Stimulated activated CD4-positive, alpha-beta T cell treated with anti-CD3 and anti-CD28 coated beads, Interleukin-4, amount 100 ng/mL, for 48 hours (primary cell): ENCODE measurements around the gene RNF123.

Experiments used
- DNase-seq, 2 donors: peaks; one replicate each; pipeline ENCODE4 v3.0.0-alpha.2; 2020; ENCODE audit warnings: low read depth in 2 of 2

RNF123 gene

GRCh38 chr3:49689046-49689907 lies at the start of gene RNF123, which contains the start of gene MST1:
RNF123 (plus strand) TSS chr3:49689557; CDS start chr3:49691166, 1,609 bp downstream.
MST1 (minus strand) TSS chr3:49689474; CDS start chr3:49688691, 783 bp downstream.
- DNase-seq: peak; percentile 85 to 91

DNA sequence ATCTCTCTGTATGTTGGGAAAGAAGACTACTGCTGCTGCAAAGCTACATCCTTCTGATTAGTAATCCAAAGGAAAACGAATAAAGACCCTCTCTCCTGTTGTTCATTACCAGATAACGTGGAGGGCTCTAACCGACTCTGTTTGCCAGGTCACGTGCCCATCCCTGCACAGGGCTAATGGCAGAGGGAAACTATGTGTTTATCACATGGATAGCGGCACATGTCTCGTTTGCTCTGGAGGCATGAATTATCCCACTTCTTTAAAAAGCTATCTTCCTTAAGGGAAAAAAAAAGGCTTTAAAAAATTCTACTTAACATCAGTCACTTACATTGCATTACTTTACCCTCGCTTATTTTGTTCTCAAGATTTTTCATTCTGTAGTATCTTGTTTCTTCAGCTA lies 48.1 kb upstream of the RNF123 start:
- no peak for DNase-seq

- no peak for DNase-seq
Measured at GRCh38 chr3:49641921-49642707, 47.2 kb upstream of the RNF123 start.

- no peak for DNase-seq
Measured at GRCh38 chr3:49642708-49643145, 46.6 kb upstream of the RNF123 start.

DNA sequence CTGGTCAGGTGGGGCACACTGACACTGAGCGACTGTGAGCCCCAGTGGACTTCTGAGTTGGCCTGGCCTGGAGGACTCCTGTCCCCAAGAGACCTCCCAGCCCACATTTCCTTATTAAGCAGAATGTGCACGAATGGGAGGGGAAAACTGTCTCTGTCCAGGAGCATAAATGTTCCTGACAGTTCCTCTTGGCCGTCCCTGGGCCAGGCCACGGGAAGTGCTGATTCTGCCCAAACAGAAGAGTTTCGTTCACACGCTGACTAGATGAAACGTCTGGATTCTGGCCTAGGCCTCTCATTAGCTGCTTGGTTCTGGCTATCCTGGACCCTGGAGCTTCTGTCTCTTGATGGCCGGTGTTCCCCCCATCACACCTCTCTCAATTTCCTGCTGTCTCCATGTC lies 44.7 kb upstream of the RNF123 start:
- no peak for DNase-seq

- DNase-seq: no peak
Measured at GRCh38 chr3:49646236-49646635, 43.1 kb upstream of the RNF123 start.

DNA sequence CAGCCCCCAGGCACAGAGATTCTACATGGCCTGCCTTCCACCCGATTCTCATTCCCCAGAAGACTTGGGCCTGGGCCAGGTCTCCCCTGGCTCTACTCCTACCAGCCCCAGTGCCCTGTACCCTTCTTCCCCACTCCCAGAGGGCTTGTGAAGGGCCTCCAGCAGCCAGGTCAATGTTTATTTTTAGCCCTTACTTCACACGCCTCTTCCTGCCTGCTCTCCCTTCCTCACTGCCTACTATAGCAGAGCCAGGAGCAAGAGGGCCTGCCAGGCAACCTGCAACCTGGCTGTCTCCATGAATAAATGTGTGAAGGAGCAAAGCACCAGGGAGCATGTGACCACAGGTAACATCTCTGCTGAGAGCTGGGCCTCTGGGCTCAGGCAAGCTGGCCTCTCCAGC lies 41.6 kb upstream of the RNF123 start:
- no peak for DNase-seq

- DNase-seq: no peak
Measured at GRCh38 chr3:49648354-49649019, 40.9 kb upstream of the RNF123 start.

- DNase-seq: no peak
Measured at GRCh38 chr3:49649576-49649975, 39.8 kb upstream of the RNF123 start.

- DNase-seq: no peak
Measured at GRCh38 chr3:49650177-49650576, 39.2 kb upstream of the RNF123 start.

DNA sequence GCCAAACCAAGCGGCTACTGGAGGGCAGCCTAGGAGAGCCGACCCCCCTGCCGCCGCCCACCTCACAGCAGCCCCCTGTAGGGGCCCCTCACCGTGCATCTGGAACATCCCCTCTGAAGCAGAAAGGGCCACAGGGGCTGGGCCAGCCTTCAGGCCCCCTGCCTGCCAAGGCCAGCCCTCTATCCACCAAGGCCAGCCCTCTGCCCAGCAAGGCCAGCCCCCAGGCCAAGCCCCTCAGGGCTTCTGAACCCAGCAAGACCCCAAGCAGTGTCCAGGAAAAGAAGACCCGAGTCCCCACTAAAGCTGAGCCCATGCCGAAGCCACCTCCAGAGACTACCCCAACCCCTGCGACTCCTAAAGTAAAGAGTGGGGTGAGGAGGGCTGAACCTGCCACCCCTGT lies 38.7 kb upstream of the RNF123 start:
- DNase-seq: no peak

GRCh38 chr3:49652218-49652902 lies 37.0 kb upstream of the RNF123 start:
- no peak for DNase-seq

- no peak for DNase-seq
Measured at GRCh38 chr3:49652903-49653415, 36.4 kb upstream of the RNF123 start.

GRCh38 chr3:49653621-49654020 lies 35.7 kb upstream of the RNF123 start:
- no peak for DNase-seq

DNA sequence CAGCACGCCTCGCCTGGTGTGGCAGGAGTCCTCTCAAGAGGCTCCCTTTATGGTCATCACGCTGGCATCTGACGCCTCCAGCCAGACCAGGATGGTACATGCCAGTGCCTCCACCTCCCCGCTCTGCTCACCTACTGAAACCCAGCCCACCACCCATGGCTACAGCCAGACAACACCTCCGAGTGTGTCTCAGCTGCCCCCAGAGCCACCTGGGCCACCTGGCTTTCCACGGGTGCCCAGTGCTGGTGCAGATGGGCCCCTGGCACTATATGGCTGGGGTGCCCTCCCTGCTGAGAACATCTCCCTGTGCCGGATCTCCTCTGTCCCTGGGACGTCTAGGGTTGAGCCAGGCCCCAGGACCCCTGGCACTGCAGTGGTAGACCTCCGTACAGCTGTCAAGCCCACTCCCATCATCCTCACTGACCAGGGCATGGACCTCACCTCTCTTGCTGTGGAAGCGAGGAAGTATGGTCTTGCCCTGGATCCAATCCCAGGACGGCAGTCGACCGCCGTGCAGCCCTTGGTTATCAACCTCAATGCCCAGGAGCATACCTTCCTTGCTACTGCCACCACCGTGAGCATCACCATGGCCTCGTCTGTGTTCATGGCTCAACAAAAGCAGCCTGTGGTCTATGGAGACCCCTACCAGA lies 35.1 kb upstream of the RNF123 start:
- DNase-seq: no peak

DNA sequence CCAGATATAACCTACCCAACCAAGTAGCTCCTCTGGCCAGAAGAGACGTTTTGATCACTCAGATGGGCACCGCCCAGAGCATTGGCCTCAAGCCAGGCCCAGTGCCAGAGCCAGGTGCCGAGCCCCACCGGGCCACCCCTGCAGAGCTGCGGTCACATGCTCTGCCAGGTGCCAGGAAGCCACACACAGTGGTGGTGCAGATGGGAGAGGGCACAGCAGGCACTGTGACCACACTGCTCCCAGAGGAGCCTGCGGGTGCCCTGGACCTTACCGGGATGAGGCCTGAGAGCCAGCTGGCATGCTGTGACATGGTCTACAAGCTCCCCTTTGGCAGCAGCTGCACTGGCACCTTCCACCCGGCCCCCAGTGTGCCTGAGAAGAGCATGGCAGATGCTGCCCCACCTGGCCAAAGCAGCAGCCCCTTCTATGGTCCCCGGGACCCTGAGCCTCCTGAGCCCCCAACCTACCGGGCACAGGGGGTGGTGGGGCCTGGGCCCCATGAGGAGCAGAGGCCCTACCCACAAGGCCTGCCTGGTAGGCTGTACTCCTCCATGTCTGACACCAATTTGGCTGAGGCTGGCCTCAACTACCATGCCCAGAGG lies 34.3 kb upstream of the RNF123 start:
- no peak for DNase-seq

DNA sequence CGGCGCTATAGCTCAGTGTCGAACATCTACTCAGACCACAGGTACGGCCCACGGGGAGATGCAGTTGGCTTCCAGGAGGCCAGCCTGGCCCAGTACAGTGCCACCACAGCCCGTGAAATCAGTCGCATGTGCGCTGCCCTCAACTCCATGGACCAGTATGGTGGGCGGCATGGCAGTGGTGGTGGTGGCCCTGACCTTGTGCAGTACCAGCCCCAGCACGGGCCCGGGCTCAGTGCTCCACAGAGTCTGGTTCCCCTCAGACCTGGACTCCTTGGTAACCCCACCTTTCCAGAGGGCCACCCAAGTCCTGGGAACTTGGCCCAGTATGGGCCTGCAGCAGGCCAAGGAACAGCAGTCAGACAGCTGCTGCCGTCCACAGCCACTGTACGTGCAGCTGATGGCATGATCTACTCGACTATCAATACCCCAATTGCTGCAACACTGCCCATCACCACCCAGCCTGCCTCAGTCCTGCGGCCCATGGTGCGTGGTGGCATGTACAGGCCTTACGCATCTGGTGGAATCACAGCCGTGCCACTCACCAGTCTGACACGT lies 33.5 kb upstream of the RNF123 start:
- no peak for DNase-seq

- no peak for DNase-seq
Measured at GRCh38 chr3:49656541-49657112, 32.7 kb upstream of the RNF123 start.

DNA sequence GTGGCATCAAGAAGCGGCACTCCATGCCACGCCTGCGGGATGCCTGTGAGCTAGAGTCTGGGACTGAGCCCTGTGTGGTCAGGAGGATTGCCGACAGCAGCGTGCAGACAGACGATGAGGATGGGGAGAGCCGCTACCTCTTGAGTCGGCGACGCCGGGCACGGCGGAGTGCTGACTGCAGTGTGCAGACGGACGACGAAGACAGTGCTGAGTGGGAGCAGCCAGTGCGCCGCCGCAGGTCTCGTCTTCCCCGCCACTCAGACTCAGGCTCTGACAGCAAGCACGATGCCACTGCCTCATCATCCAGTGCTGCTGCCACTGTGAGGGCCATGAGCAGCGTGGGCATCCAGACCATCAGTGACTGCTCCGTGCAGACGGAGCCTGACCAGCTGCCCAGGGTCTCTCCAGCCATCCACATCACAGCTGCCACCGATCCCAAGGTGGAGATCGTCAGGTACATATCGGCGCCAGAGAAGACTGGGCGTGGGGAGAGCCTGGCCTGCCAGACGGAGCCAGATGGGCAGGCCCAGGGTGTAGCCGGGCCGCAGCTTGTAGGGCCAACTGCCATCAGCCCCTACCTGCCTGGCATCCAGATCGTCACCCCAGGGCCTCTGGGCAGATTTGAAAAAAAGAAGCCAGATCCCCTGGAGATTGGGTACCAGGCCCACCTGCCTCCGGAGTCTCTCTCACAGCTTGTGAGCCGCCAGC lies 32.0 kb upstream of the RNF123 start:
- no peak for DNase-seq
